ENCODE data around the gene OR13J1. TPM values are rescaled to one million over a fixed set of nuclear protein-coding genes. Genes with fewer than 3 reads are reported as not detected.

The OR13J1 gene
- total RNA-seq, 1 donor from 2014 or later: not detected

GRCh38 chr9:35854091-35854762, 16.0 kb downstream of the OR13J1 start:
- Mint-ChIP-seq H3K27ac (no peak overlapping the region), H3K36me3 (peaks cover 14% of the 10 kb centered on the region), H3K27me3 (ENCODE audit: low read depth) (no peaks in the 10 kb centered on the region), H3K4me3 (no peak overlapping the region), H3K9me3 (no peaks in the 10 kb centered on the region), H3K4me1 (no peaks in the 10 kb centered on the region)
- TF ChIP-seq CTCF (IDR thresholded peaks at IDR 0.05; ENCODE audit: unreplicated experiment): no peak
- peak; percentile 10 to 22 for DNase-seq (ENCODE audit: low spot score in 2 of 2, unreplicated experiment in 2 of 2)

GRCh38 chr9:35852876-35853865, 17.0 kb downstream of the OR13J1 start:
- Mint-ChIP-seq H3K9me3 (no peaks in the 10 kb centered on the region), H3K4me1 (no peaks in the 10 kb centered on the region), H3K4me3 (no peak overlapping the region), H3K36me3 (peaks cover 16% of the 10 kb centered on the region), H3K27ac (no peak overlapping the region), H3K27me3 (ENCODE audit: low read depth) (no peaks in the 10 kb centered on the region)
- no peak for TF ChIP-seq CTCF (IDR thresholded peaks at IDR 0.05; ENCODE audit: unreplicated experiment)
- peak; percentile 10 to 33 for DNase-seq (ENCODE audit: low spot score in 2 of 2, unreplicated experiment in 2 of 2)

- no peaks in the 10 kb centered on the region for H3K9me3 Mint-ChIP-seq
- H3K36me3 Mint-ChIP-seq: peaks cover 24% of the 10 kb centered on the region
- no peak overlapping the region for H3K27ac Mint-ChIP-seq
- no peak for TF ChIP-seq CTCF (IDR thresholded peaks at IDR 0.05; ENCODE audit: unreplicated experiment)
- H3K27me3 Mint-ChIP-seq (ENCODE audit: low read depth): no peaks in the 10 kb centered on the region
- H3K4me3 Mint-ChIP-seq: no peak overlapping the region
- H3K4me1 Mint-ChIP-seq: no peaks in the 10 kb centered on the region
- DNase-seq (ENCODE audit: low spot score in 2 of 2, unreplicated experiment in 2 of 2): peak in 1 of 2 experiments; percentile 3
Observed at GRCh38 chr9:35852267-35852815, 17.9 kb downstream of the OR13J1 start.

GRCh38 chr9:35847792-35848572, 22.2 kb downstream of the OR13J1 start:
- no peaks in the 10 kb centered on the region for H3K9me3 Mint-ChIP-seq
- H3K27ac Mint-ChIP-seq: no peak overlapping the region
- peaks cover 21% of the 10 kb centered on the region for H3K4me1 Mint-ChIP-seq
- H3K36me3 Mint-ChIP-seq: peaks cover 31% of the 10 kb centered on the region
- H3K4me3 Mint-ChIP-seq: no peak overlapping the region
- no peak for DNase-seq (ENCODE audit: low spot score in 2 of 2, unreplicated experiment in 2 of 2)
- TF ChIP-seq CTCF (IDR thresholded peaks at IDR 0.05; ENCODE audit: unreplicated experiment): no peak
- no peaks in the 10 kb centered on the region for H3K27me3 Mint-ChIP-seq (ENCODE audit: low read depth)

Data from mesothelial cell of epicardium (in vitro differentiated cells).